22Rv1 (cell line): Measurements from ENCODE around the gene PGAP6.
A peak's percentile ranks its signal among the peaks of the same experiment; 100 is the strongest.

Experiments
- H3K27ac ChIP-seq: fragments of 450-650 bp; 2 replicates; pipeline ENCODE4 v1.5.1; 2017
- CTCF ChIP-seq: fragments of 450-650 bp; IDR thresholded peaks from 2 replicates; pipeline ENCODE4 v1.5.1; 2017; ENCODE audit warnings: mild to moderate bottlenecking
- ZFX ChIP-seq: fragments of 450-650 bp; IDR thresholded peaks from 2 replicates; pipeline ENCODE4 v1.6.1; 2017; ENCODE audit warnings: antibody characterized with exemption, borderline replicate concordance

The PGAP6 gene

GRCh38 chr16:346587-346986 is 35.2 kb downstream of the PGAP6 start:
- no peak overlapping the region for H3K27ac ChIP-seq
- TF ChIP-seq ZFX (no peak), CTCF (no peak)

DNA sequence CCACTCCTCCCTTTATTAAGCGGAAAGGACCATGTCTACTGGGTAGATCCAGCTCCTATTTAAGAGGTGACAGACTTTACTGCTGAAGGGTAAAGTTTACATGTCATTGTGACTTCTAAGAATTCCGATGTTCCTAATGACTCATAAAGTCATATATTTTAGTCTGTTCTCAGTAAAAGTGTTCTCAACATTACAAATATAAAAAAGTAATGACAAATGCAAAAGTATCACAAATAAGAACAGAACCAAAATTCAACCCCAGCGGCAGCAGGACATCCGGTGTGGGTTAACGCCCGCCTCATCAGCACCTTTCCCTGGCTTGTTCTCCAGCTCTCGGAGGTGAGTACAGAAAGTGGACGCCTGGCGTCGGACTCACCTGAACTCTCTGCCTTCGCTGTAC is 36.0 kb downstream of the PGAP6 start:
- no peak overlapping the region for H3K27ac ChIP-seq

DNA sequence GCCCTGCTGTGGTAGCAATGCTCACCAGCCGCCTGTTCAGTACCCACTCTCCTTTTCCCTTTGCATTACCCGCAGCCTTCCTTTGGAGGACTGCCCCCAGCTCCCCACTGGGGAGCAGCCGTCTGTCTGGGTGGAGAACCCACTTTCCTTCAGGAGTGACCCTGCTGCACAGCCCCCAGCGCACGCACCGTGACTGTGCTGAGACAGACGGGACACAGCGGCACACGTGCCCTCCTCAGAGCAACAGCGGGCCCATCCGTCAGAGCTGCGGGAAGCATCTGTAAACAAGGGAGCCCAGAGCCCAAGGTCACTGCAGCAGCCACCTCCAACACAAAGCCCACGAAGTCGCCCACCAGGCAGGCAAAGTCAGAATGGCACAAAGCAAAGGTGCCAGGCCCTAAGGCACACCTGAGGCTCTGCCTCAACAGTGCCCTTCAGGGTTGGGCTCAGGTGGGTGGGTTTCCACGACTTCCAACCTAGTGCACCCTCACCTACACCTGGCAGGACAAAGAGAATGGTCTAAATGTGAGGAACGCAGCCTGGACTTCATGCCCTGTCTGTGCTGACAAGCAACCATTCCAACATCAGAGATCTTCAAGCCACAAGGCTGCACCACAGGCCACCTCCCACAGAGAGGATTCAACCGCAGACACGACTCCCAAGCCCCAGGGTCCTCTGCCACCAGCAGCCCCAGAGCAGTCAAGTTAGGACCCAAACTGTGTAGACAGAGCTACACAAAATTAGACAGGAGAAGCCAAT is 39.1 kb downstream of the PGAP6 start:
- H3K27ac ChIP-seq, result peak overlapping the region; percentile 27; the same call in 1 of the 2 replicates

More for the DNA sequence above, 36.0 kb downstream of the PGAP6 start:
- no peak for TF ChIP-seq CTCF

DNA sequence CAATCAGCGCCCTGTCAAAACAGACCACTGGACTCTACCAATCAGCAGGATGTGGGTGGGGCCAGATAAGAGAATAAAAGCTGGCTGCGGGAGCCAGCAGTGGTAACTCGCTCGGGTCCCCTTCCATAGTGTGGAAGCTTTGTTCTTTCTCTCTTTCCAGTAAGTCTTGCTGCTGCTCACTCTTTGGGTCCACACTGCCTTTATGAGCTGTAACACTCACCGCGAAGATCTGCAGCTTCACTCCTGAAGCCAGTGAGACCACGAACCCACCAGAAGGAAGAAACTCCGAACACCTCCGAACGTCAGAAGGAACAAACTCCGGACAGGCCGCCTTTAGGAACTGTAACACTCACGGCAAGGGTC is 39.8 kb downstream of the PGAP6 start:
- peak overlapping the region; percentile 27; the same call in 1 of the 2 replicates for H3K27ac ChIP-seq

More for the DNA sequence above, 39.1 kb downstream of the PGAP6 start:
- TF ChIP-seq CTCF (no peak), ZFX (no peak)

GRCh38 chr16:341095-341973 is 40.4 kb downstream of the PGAP6 start:
- 0 out of 2 replicates have a peak overlapping the region, but pooled peaks have one; percentile 35 for H3K27ac ChIP-seq

DNA sequence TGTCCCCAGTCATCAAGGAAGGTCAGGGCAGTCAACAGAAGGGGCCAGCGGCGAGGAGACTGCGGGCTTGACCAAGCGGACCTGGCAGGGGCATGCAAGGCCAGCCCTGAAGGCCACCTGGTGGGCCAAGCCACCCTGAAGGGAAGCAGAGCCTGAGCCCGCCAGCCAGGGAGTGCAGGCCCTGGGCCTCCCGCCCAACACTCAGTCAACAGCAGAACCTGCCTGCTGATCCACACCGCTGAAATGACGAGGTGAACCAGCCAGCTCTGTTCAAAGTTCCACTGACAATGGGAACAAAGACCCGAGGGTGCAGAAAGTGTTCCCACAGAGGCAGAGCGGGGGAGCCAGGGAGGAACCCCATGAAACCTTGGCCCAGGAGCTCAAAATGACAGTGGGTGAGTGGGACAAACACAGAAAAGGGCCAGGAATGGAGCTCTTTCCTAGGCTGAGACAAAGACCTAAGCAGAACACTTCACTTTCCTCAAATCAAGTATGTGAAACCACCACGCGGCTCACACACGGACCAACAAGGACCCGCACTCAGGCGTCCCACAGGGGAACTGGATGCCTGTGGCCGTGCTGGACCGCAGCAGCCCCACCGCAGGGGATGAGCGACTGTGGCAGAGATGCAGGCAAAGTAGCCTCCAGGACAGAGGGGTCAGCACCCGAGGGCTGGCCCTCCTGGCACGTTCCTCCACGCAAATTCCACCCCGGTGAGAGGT is 41.2 kb downstream of the PGAP6 start:
- TF ChIP-seq CTCF (no peak), ZFX (no peak)
- no peak overlapping the region for H3K27ac ChIP-seq

DNA sequence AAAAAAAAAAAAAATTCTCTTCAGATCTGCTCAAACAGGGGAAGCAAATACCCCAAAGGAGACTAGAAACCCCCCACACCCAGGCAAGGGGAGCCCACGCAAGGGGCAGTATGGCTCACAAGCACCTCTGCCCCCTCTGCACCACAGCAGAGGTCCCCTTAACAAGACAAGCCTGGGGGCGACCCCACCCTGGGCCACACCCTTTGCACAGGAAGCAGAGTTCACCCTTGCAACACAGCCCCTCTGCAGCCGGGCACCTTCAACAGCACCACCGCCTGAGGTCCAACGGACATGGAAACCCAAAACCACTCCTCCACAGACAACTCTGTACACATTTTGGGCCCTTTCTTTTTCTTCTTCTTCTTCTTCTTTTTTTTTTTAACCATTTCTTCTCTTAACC is 42.1 kb downstream of the PGAP6 start:
- TF ChIP-seq ZFX (no peak), CTCF (no peak)
- H3K27ac ChIP-seq, result no peak overlapping the region
